ENCODE data around the gene ANKRD55. TPM values are rescaled to one million over a fixed set of nuclear protein-coding genes. Genes with fewer than 3 reads are reported as not detected.
"Not testable (repeated sequence)": the region's sequence is repeated elsewhere in the genome, so short reads cannot be mapped to it uniquely, and the experiment has no call there.

Gene ANKRD55
- total RNA-seq, 2 donors from 2014 or later, result not detected

GRCh38 chr5:56247592-56247991 lies 14.5 kb upstream of the ANKRD55 start:
- H3K4me3 ChIP-seq, result no peak overlapping the region
- peaks cover 7 to 16% of the 10 kb centered on the region in 2 donors for H3K4me1 ChIP-seq (ENCODE audit: control insufficient read depth in 1 of 2, low read depth in 2 of 2)
- H3K36me3 ChIP-seq, result no peaks in the 10 kb centered on the region
- no peak for TF ChIP-seq CTCF (IDR thresholded peaks at IDR 0.05)
- H3K9me3 ChIP-seq, result no peaks in the 10 kb centered on the region
- H3K27ac ChIP-seq, result peak overlapping the region in 1 of 2 donors; percentile 9
- no peaks in the 10 kb centered on the region for H3K27me3 ChIP-seq (replicated peaks; ENCODE audit: insufficient read depth)
- DNase-seq (ENCODE audit: low spot score) (no peak), ATAC-seq (ENCODE audit: insufficient number of reproducible peaks, low FRiP score, low read depth) (no peak)

DNA sequence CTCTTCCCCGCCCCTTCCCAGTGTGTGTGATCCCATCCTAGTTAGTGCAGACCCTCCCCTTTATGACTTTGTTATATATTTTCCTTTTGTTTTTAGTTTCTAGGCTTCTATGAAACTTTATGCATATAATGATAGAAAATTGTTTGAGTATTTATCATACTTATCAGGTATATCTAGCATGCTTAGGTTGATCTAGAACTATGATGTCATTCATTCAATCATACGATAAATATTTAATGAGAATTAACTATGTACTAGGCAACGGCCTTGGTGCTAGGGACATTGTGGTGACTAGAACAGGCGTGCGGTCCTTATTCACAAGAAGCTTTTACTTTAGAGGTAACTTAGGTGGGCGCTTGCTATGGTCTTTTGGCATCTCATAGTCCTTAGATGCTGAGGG lies 13.6 kb upstream of the ANKRD55 start:
- H3K27ac ChIP-seq, result no peak overlapping the region
- TF ChIP-seq CTCF (IDR thresholded peaks at IDR 0.05), result no peak
- H3K36me3 ChIP-seq, result no peaks in the 10 kb centered on the region
- no peak overlapping the region for H3K4me3 ChIP-seq
- no peaks in the 10 kb centered on the region for H3K27me3 ChIP-seq (replicated peaks; ENCODE audit: insufficient read depth)
- DNase-seq (ENCODE audit: low spot score), result no peak
- H3K9me3 ChIP-seq, result no peaks in the 10 kb centered on the region
- H3K4me1 ChIP-seq (ENCODE audit: control insufficient read depth in 1 of 2, low read depth in 2 of 2), result peaks cover 7 to 16% of the 10 kb centered on the region in 2 donors
- no peak for ATAC-seq (ENCODE audit: insufficient number of reproducible peaks, low FRiP score, low read depth)

- TF ChIP-seq CTCF (IDR thresholded peaks at IDR 0.05), result no peak
- no peak for DNase-seq (ENCODE audit: low spot score)
- Histone ChIP-seq H3K27me3 (replicated peaks; ENCODE audit: insufficient read depth) (no peaks in the 10 kb centered on the region), H3K4me1 (ENCODE audit: control insufficient read depth in 1 of 2, low read depth in 2 of 2) (peaks cover 7 to 16% of the 10 kb centered on the region in 2 donors), H3K27ac (no peak overlapping the region), H3K9me3 (no peaks in the 10 kb centered on the region), H3K36me3 (no peaks in the 10 kb centered on the region), H3K4me3 (no peak overlapping the region)
- no peak for ATAC-seq (ENCODE audit: insufficient number of reproducible peaks, low FRiP score, low read depth)
Measured at GRCh38 chr5:56245481-56245880, 12.4 kb upstream of the ANKRD55 start.

GRCh38 chr5:56244627-56245026 lies 11.5 kb upstream of the ANKRD55 start:
- H3K4me1 ChIP-seq (ENCODE audit: control insufficient read depth in 1 of 2, low read depth in 2 of 2), result peaks cover 7 to 16% of the 10 kb centered on the region in 2 donors
- DNase-seq (ENCODE audit: low spot score) (no peak), ATAC-seq (ENCODE audit: insufficient number of reproducible peaks, low FRiP score, low read depth) (no peak)
- no peaks in the 10 kb centered on the region for H3K27me3 ChIP-seq (replicated peaks; ENCODE audit: insufficient read depth)
- H3K4me3 ChIP-seq, result no peak overlapping the region
- no peak for TF ChIP-seq CTCF (IDR thresholded peaks at IDR 0.05)
- no peaks in the 10 kb centered on the region for H3K36me3 ChIP-seq
- H3K27ac ChIP-seq, result no peak overlapping the region
- H3K9me3 ChIP-seq, result no peaks in the 10 kb centered on the region

DNA sequence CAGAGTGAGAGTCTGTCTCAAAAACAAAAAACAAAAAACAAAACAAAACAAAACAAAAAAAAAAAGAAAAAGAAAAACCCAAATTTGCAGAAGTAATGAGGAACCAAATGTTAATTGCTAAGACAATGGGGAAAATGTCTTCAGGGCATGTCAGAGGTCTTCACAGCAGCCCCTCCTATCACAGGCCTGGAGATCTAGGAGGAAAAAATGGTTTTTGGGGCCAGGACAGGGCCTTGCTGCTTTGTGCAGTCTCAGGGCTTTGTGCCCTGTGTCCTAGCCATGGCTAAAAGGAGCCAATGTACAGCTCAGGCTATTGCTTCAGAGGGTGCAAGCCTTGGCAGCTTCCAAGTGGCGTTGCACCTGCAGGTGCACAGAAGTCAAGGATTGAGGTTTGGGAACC lies 9.1 kb upstream of the ANKRD55 start:
- not testable (repeated sequence) for H3K4me1 ChIP-seq (ENCODE audit: control insufficient read depth in 1 of 2, low read depth in 2 of 2); H3K27ac ChIP-seq; H3K27me3 ChIP-seq (replicated peaks; ENCODE audit: insufficient read depth); DNase-seq (ENCODE audit: low spot score); H3K9me3 ChIP-seq; ATAC-seq (ENCODE audit: insufficient number of reproducible peaks, low FRiP score, low read depth); H3K36me3 ChIP-seq; H3K4me3 ChIP-seq

DNA sequence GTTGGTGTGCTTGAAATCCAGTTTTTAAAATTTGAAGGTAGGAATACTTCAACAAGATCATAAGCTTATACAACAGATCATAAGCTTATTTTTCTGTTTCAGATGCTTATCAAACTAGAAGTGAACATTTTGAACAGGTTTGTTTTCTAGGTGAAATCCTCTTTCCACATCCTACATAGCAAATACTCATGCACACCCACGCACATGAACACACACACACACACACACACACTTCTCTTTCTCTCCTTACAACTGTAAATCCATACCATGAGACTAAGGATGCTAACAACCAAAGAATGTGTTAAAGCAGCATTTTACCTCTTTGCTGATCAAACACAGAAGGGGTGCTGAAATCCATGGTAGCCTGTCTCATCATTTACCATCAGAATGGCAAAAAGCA lies 592 bp downstream of the ANKRD55 start:
- no peaks in the 10 kb centered on the region for H3K4me1 ChIP-seq (ENCODE audit: control insufficient read depth in 1 of 2, low read depth in 2 of 2)
- H3K9me3 ChIP-seq, result no peaks in the 10 kb centered on the region
- H3K27ac ChIP-seq, result no peak overlapping the region
- ATAC-seq (ENCODE audit: insufficient number of reproducible peaks, low FRiP score, low read depth) (no peak), DNase-seq (ENCODE audit: low spot score) (no peak)
- TF ChIP-seq CTCF (IDR thresholded peaks at IDR 0.05), result no peak
- no peaks in the 10 kb centered on the region for H3K27me3 ChIP-seq (replicated peaks; ENCODE audit: insufficient read depth)
- no peaks in the 10 kb centered on the region for H3K36me3 ChIP-seq
- H3K4me3 ChIP-seq, result no peak overlapping the region

All from thoracic aorta (tissue), 2 donors.